ENCODE measurements around the gene SLC13A1. TPM values are rescaled to one million over a fixed set of nuclear protein-coding genes. Genes with fewer than 3 reads are reported as not detected.
"Not testable (repeated sequence)": the region's sequence is repeated elsewhere in the genome, so short reads cannot be mapped to it uniquely, and the experiment has no call there.

Gene SLC13A1
- total RNA-seq, 4 donors from 2014 or later: 0.11 TPM; not detected in 3

DNA sequence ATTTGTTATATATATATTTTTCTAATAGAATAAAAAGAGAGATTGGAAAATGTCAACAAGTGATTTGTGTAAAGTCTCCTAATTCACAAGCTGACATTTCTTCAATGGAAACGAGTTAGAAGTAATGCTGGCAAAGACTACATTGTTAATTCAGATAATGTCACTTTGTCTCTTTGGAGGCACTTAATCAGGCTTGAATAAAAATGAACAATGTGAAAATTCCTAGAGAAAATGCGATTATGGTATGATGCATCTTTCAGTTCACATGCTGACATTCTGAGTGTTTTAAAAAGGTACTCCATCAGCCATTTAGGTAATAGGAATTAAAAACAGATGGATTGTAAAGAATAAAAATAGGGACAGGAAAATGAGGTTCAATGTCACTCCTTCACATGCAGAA, 100.1 kb downstream of the SLC13A1 start:
- Histone ChIP-seq H3K27me3 (no peaks in the 10 kb centered on the region), H3K4me1 (no peaks in the 10 kb centered on the region), H3K36me3 (no peaks in the 10 kb centered on the region), H3K27ac (replicated peaks in 1 of 4) (no peak overlapping the region), H3K4me3 (no peak overlapping the region), H3K9me3 (peaks cover 0 to 3% (median 0%) of the 10 kb centered on the region in 4 donors)
- WGBS: 67% methylated on average over 2 of the region's 2 CpGs
- intact Hi-C loops (cut with DNase I): no loop called here
- TF ChIP-seq, protein P1, sequence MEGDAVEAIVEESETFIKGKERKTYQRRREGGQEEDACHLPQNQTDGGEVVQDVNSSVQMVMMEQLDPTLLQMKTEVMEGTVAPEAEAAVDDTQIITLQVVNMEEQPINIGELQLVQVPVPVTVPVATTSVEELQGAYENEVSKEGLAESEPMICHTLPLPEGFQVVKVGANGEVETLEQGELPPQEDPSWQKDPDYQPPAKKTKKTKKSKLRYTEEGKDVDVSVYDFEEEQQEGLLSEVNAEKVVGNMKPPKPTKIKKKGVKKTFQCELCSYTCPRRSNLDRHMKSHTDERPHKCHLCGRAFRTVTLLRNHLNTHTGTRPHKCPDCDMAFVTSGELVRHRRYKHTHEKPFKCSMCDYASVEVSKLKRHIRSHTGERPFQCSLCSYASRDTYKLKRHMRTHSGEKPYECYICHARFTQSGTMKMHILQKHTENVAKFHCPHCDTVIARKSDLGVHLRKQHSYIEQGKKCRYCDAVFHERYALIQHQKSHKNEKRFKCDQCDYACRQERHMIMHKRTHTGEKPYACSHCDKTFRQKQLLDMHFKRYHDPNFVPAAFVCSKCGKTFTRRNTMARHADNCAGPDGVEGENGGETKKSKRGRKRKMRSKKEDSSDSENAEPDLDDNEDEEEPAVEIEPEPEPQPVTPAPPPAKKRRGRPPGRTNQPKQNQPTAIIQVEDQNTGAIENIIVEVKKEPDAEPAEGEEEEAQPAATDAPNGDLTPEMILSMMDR (IDR thresholded peaks at IDR 0.05): no peak
- TF ChIP-seq EP300 (IDR thresholded peaks at IDR 0.05): no peak
- TF ChIP-seq POLR2A (IDR thresholded peaks at IDR 0.05; ENCODE audit: low read depth): no peak
- TF ChIP-seq POLR2AphosphoS5 (IDR thresholded peaks at IDR 0.05): no peak
- no peak for DNase-seq (ENCODE audit: extremely low spot score)

DNA sequence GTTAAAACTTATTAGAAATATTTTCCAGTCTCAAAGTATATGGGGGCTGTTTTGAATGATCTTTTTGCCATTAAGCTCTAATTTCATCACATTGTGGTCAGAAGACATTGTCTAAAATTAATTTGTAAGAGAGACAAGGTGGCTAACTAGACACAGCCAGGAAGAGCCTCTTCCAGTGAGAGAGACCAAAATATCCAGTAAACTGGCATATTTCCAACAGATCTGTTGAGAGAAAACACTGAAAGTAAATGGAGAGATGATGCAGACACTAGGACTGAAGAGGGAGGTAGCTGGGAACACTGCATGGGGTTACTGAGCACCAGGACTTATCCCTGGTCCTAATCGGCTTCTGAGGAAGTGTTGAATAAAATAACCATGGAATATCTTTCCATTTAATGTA, 102.8 kb downstream of the SLC13A1 start:
- Histone ChIP-seq H3K9me3 (peaks cover 0 to 3% (median 0%) of the 10 kb centered on the region in 4 donors), H3K36me3 (no peaks in the 10 kb centered on the region), H3K4me1 (no peaks in the 10 kb centered on the region), H3K27ac (replicated peaks in 1 of 4) (no peak overlapping the region), H3K27me3 (no peaks in the 10 kb centered on the region), H3K4me3 (no peak overlapping the region)
- no peak for DNase-seq (ENCODE audit: extremely low spot score)
- WGBS: 81% methylated on average over 1 of the region's 1 CpG
- intact Hi-C loops (cut with DNase I): no loop called here
- TF ChIP-seq EP300 (IDR thresholded peaks at IDR 0.05): no peak
- TF ChIP-seq, protein P1 (IDR thresholded peaks at IDR 0.05): no peak
- TF ChIP-seq POLR2A (IDR thresholded peaks at IDR 0.05; ENCODE audit: low read depth): no peak
- TF ChIP-seq POLR2AphosphoS5 (IDR thresholded peaks at IDR 0.05): no peak

DNA sequence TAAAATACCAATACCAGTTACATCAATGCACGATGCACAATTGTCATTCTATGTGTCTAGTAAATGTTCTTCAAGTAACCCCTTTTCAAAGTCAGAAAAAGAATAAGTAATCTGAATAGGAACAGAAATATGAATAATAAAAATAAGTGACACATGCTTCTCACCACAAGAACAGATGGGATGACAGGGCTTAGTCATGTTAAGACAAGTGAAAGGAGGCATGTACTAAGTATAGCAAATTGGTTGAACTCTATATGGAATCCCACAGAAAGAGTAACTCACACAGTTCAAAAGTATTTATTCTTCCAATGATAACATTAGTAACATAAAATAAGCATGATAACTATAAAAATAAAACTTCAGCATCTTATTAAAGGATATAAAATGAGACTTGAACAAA, 103.3 kb downstream of the SLC13A1 start:
- intact Hi-C loops (cut with DNase I): no loop called here
- WGBS: 76% methylated on average over 1 of the region's 1 CpG

DNA sequence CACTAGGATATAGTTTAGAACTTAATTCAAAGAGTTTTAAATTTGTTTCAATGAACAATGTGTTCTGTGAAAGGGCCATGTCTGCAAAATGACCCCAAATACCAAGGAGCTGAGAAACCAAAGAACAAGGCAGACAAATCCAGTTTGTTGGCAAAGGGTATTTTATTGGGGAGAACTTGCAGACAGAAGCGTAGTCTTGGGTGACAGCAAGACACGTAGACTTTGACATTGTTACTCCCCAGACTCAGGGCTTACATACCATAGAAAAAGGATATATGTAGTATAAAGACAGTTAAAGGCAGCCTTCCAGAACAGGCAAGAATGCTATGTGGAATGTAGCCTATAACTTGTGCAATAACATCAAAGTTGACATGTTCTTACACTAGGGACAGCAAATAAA, 109.3 kb downstream of the SLC13A1 start:
- no peaks in the 10 kb centered on the region for H3K36me3 ChIP-seq
- DNase-seq (ENCODE audit: extremely low spot score): no peak
- H3K4me3 ChIP-seq: no peak overlapping the region
- intact Hi-C loops (cut with DNase I): no loop called here
- TF ChIP-seq, protein P1 (IDR thresholded peaks at IDR 0.05): no peak
- no peak for TF ChIP-seq POLR2AphosphoS5 (IDR thresholded peaks at IDR 0.05)
- TF ChIP-seq POLR2A (IDR thresholded peaks at IDR 0.05; ENCODE audit: low read depth): no peak
- TF ChIP-seq EP300 (IDR thresholded peaks at IDR 0.05): no peak
- no peaks in the 10 kb centered on the region for H3K27me3 ChIP-seq
- 63% methylated on average over 2 of the region's 2 CpGs for WGBS
- H3K27ac ChIP-seq (replicated peaks in 1 of 4): no peak overlapping the region
- no peaks in the 10 kb centered on the region for H3K4me1 ChIP-seq
- no peaks in the 10 kb centered on the region for H3K9me3 ChIP-seq

More for the DNA sequence above, 103.3 kb downstream of the SLC13A1 start:
- Histone ChIP-seq H3K9me3 (peaks cover 0 to 3% (median 0%) of the 10 kb centered on the region in 4 donors), H3K36me3 (no peaks in the 10 kb centered on the region), H3K27me3 (no peaks in the 10 kb centered on the region), H3K4me3 (no peak overlapping the region), H3K27ac (replicated peaks in 1 of 4) (no peak overlapping the region), H3K4me1 (no peaks in the 10 kb centered on the region)
- no peak for DNase-seq (ENCODE audit: extremely low spot score)
- TF ChIP-seq POLR2A (IDR thresholded peaks at IDR 0.05; ENCODE audit: low read depth) (no peak), EP300 (IDR thresholded peaks at IDR 0.05) (no peak), POLR2AphosphoS5 (IDR thresholded peaks at IDR 0.05) (no peak)
- TF ChIP-seq, protein P1 (IDR thresholded peaks at IDR 0.05): no peak

DNA sequence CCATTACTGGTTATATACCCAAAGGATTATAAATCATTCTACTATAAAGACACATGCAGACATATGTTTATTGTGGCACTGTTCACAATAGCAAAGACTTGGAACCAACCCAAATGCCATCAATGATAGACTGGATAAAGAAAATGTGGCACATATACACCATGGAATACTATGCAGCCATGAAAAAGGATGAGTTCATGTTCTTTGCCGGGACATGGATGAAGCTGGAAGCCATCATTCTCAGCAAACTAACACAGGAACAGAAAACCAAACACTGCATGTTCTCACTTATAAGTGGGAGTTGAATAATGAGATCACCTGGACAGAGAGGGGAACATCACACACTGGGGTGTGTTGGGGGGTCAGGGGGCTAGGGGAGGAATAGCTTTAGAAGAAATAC, 112.9 kb downstream of the SLC13A1 start:
- 100% methylated on average over 1 of the region's 1 CpG for WGBS
- H3K9me3 ChIP-seq; DNase-seq (ENCODE audit: extremely low spot score); H3K27me3 ChIP-seq; intact Hi-C loops (cut with DNase I); H3K27ac ChIP-seq (replicated peaks in 1 of 4); H3K36me3 ChIP-seq; H3K4me3 ChIP-seq; H3K4me1 ChIP-seq: not testable (repeated sequence)

DNA sequence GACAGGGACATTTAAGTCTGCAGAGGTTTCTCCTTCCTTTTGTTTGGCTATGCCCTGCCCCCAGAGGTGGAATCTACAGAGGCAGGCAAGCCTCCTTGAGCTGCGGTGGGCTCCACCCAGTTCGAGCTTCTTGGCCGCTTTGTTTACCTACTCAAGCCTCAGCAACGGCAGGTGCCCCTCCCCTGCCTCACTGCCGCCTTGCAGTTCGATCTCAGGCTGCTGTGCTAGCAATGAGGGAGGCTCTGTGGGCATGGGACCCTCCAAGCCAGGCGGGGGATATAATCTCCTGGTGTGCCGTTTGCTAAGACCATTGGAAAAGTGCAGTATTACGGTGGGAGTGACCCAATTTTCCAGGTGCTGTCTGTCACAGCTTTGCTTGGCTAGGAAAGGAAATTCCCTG, 114.9 kb downstream of the SLC13A1 start:
- H3K9me3 ChIP-seq; H3K27ac ChIP-seq (replicated peaks in 1 of 4); intact Hi-C loops (cut with DNase I); H3K4me1 ChIP-seq; DNase-seq (ENCODE audit: extremely low spot score); H3K36me3 ChIP-seq; H3K27me3 ChIP-seq; H3K4me3 ChIP-seq: not testable (repeated sequence)
- 95% methylated on average over 7 of the region's 9 CpGs for WGBS

Measured in esophagus muscularis mucosa (tissue), 4 donors.